ENCODE results near the gene MMP23B. TPM values are rescaled to one million over a fixed set of nuclear protein-coding genes. Genes with fewer than 3 reads are reported as not detected.

MMP23B gene
- total and polyA plus RNA-seq, 2 of the 8 experiments (the other 6 are each of a cell fraction or from before 2014, with no cell fraction given): 9.2 to 14.6 TPM

DNA sequence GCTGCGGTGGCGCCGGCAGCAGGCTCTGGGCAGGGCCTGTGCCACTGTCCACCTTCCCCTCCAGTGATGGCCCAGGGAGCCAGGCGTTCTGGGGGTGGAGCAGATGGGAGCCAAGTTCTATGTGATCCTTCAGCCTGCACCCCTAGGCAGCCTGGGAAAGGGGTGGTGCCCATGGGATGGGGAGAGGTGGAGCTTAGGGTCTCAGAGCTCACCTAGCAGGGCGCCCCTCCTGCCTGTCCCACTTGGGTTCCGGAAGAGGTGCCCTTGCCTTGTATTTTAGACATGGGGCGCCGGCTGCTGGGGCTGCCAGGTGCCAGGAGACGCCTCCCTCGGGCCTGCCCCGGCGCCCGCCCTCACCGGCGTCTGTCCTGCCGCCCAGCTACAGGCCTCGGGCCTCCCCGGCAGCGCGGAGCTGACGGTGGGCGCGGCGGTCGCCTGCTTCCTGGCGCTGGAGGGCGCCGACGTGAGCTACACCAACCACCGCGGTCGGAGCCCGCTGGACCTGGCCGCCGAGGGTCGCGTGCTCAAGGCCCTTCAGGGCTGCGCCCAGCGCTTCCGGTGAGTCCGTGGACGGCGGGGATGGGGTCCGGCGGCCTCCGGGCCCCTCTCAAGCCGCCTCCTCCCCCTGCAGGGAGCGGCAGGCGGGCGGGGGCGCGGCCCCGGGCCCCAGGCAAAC lies 3.1 kb upstream of the MMP23B start (continued):
- TF ChIP-seq, protein P1, sequence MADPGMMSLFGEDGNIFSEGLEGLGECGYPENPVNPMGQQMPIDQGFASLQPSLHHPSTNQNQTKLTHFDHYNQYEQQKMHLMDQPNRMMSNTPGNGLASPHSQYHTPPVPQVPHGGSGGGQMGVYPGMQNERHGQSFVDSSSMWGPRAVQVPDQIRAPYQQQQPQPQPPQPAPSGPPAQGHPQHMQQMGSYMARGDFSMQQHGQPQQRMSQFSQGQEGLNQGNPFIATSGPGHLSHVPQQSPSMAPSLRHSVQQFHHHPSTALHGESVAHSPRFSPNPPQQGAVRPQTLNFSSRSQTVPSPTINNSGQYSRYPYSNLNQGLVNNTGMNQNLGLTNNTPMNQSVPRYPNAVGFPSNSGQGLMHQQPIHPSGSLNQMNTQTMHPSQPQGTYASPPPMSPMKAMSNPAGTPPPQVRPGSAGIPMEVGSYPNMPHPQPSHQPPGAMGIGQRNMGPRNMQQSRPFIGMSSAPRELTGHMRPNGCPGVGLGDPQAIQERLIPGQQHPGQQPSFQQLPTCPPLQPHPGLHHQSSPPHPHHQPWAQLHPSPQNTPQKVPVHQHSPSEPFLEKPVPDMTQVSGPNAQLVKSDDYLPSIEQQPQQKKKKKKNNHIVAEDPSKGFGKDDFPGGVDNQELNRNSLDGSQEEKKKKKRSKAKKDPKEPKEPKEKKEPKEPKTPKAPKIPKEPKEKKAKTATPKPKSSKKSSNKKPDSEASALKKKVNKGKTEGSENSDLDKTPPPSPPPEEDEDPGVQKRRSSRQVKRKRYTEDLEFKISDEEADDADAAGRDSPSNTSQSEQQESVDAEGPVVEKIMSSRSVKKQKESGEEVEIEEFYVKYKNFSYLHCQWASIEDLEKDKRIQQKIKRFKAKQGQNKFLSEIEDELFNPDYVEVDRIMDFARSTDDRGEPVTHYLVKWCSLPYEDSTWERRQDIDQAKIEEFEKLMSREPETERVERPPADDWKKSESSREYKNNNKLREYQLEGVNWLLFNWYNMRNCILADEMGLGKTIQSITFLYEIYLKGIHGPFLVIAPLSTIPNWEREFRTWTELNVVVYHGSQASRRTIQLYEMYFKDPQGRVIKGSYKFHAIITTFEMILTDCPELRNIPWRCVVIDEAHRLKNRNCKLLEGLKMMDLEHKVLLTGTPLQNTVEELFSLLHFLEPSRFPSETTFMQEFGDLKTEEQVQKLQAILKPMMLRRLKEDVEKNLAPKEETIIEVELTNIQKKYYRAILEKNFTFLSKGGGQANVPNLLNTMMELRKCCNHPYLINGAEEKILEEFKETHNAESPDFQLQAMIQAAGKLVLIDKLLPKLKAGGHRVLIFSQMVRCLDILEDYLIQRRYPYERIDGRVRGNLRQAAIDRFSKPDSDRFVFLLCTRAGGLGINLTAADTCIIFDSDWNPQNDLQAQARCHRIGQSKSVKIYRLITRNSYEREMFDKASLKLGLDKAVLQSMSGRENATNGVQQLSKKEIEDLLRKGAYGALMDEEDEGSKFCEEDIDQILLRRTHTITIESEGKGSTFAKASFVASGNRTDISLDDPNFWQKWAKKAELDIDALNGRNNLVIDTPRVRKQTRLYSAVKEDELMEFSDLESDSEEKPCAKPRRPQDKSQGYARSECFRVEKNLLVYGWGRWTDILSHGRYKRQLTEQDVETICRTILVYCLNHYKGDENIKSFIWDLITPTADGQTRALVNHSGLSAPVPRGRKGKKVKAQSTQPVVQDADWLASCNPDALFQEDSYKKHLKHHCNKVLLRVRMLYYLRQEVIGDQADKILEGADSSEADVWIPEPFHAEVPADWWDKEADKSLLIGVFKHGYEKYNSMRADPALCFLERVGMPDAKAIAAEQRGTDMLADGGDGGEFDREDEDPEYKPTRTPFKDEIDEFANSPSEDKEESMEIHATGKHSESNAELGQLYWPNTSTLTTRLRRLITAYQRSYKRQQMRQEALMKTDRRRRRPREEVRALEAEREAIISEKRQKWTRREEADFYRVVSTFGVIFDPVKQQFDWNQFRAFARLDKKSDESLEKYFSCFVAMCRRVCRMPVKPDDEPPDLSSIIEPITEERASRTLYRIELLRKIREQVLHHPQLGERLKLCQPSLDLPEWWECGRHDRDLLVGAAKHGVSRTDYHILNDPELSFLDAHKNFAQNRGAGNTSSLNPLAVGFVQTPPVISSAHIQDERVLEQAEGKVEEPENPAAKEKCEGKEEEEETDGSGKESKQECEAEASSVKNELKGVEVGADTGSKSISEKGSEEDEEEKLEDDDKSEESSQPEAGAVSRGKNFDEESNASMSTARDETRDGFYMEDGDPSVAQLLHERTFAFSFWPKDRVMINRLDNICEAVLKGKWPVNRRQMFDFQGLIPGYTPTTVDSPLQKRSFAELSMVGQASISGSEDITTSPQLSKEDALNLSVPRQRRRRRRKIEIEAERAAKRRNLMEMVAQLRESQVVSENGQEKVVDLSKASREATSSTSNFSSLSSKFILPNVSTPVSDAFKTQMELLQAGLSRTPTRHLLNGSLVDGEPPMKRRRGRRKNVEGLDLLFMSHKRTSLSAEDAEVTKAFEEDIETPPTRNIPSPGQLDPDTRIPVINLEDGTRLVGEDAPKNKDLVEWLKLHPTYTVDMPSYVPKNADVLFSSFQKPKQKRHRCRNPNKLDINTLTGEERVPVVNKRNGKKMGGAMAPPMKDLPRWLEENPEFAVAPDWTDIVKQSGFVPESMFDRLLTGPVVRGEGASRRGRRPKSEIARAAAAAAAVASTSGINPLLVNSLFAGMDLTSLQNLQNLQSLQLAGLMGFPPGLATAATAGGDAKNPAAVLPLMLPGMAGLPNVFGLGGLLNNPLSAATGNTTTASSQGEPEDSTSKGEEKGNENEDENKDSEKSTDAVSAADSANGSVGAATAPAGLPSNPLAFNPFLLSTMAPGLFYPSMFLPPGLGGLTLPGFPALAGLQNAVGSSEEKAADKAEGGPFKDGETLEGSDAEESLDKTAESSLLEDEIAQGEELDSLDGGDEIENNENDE (IDR thresholded peaks at IDR 0.05; ENCODE audit: insufficient replicate concordance, low read length): no peak
- TF ChIP-seq EP300 (IDR thresholded peaks at IDR 0.05; ENCODE audit: borderline replicate concordance in 1 of 2, low read depth in 2 of 2, low read length in 2 of 2) (no peak), CHD1 (IDR thresholded peaks at IDR 0.05; ENCODE audit: low read depth, low read length) (no peak), JUND (IDR thresholded peaks at IDR 0.05; ENCODE audit: low read length) (no peak), RNF2 (IDR thresholded peaks at IDR 0.05; ENCODE audit: borderline replicate concordance, low read depth, low read length, missing control alignments, poor library complexity, severe bottlenecking) (no peak), YY1 (IDR thresholded peaks at IDR 0.05; ENCODE audit: low read depth, low read length) (no peak), TAF1 (IDR thresholded peaks at IDR 0.05; ENCODE audit: low read depth, low read length) (no peak), CREB1 (IDR thresholded peaks at IDR 0.05) (no peak), ASH2L (IDR thresholded peaks at IDR 0.05; ENCODE audit: low read length) (no peak)
- TF ChIP-seq, protein P2, sequence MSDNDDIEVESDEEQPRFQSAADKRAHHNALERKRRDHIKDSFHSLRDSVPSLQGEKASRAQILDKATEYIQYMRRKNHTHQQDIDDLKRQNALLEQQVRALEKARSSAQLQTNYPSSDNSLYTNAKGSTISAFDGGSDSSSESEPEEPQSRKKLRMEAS (IDR thresholded peaks at IDR 0.05): peak; percentile 33; the same call in 1 of the 2 replicates
